Caki2 (cell line): ENCODE measurements around the gene TENM4. TPM values are rescaled to one million over a fixed set of nuclear protein-coding genes. Genes with fewer than 3 reads are reported as not detected.

Experiments
- DNase-seq: peaks from one replicate; pipeline ENCODE4 v3.0.0-alpha.2; 2015; ENCODE audit warnings: low read depth
- in situ Hi-C: cut with HindIII; loops from 2 replicates; pipeline ENCODE4 v1.10.0; 2016; ENCODE audit warnings: low sequenced_read_pairs, low pct_unique_long_range_greater_than_20kb, mixed read lengths
- total RNA-seq: library from RNA; depleted of rRNA; stranded (reverse); fragments of >200 nt; shearing (Covaris generic); gene quantifications from 2 replicates; pipeline ENCODE4 v1.2.3, GENCODE V29; 2014; ENCODE audit warnings: low replicate concordance

Gene TENM4
- total RNA-seq, 1 experiment from 2014 or later: 0.17 TPM

GRCh38 chr11:78786746-78787145 lies 654.1 kb downstream of the TENM4 start:
- in situ Hi-C loops: no loop called here
- DNase-seq: no peak

DNA sequence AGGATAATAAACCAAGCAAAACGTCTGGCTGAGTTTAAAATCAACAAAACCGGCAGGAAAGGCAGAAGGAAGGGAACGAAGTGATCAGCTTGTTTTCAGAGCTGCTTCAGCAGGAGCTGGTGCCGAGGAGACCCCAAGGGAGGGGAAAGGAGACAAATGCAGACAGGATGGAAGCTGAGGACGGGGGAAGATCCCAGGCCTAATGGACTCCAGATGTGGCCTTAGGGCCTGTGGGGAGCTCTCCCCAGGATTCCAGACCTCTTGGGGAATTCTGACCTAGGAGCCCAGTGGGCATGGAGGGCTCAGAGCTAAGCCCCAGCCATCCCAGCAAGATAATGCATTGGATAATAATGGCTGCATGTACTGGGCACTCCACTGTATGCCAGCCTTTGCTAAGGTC lies 654.7 kb downstream of the TENM4 start:
- in situ Hi-C loops: no loop called here
- DNase-seq: no peak

GRCh38 chr11:78784321-78785061 lies 656.3 kb downstream of the TENM4 start:
- DNase-seq: no peak
- in situ Hi-C loops: no loop called here

GRCh38 chr11:78783846-78784245 lies 657.0 kb downstream of the TENM4 start:
- in situ Hi-C loops: no loop called here
- no peak for DNase-seq

DNA sequence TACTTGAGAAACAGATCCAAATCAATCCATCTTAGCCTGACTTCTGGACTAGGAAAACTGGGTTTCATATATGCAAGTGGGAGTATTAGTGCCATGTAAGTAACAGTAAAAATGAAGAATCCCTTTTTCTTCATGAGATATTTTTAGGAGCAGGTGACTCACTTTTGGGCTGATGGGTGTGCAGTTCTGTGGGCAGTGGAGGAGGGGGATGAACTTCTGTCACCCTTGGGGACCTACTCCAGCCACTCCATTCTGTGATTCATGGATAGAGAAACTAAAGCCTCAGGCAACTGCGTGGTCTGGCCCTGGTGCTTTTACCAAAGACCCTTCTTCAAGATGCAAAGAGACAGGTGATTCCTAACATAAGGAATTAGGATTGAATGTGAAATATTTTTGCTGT lies 657.5 kb downstream of the TENM4 start:
- no peak for DNase-seq
- in situ Hi-C loops: no loop called here

- in situ Hi-C loops: no loop called here
Measured at GRCh38 chr11:78782725-78783124, 658.1 kb downstream of the TENM4 start.

GRCh38 chr11:78780889-78781288 lies 659.9 kb downstream of the TENM4 start:
- in situ Hi-C loops: no loop called here

More at GRCh38 chr11:78782725-78783124, 658.1 kb downstream of the TENM4 start:
- no peak for DNase-seq

GRCh38 chr11:78773492-78773891 lies 667.3 kb downstream of the TENM4 start:
- no peak for DNase-seq
- in situ Hi-C loops: no loop called here

More at GRCh38 chr11:78780889-78781288, 659.9 kb downstream of the TENM4 start:
- DNase-seq: no peak

- in situ Hi-C loops: no loop called here
- DNase-seq: no peak
Measured at GRCh38 chr11:78773077-78773476, 667.8 kb downstream of the TENM4 start.

- in situ Hi-C loops: no loop called here
- DNase-seq: no peak
Measured at GRCh38 chr11:78772186-78772585, 668.6 kb downstream of the TENM4 start.

DNA sequence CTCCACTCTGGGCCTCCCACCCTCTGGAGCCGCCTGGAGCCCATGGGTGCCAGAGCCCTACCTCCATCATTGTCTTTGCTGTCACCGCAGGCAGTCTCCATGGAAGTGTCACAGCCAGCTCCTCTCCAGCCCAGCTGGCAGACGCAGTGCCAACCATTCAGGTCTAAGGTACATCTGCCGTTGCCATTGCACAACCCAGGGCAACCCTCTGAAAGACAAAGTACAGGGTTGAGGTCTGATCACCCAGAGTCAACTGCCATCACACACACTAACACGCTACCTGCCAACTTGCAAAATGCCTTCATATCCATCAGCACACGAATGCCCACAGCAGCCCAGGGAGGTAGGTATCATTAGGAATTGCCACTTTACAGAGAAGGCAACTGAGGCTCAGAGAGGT lies 669.9 kb downstream of the TENM4 start:
- in situ Hi-C loops: no loop called here

GRCh38 chr11:78768971-78769370 lies 671.9 kb downstream of the TENM4 start:
- in situ Hi-C loops: no loop called here
- no peak for DNase-seq

More for the DNA sequence above, 669.9 kb downstream of the TENM4 start:
- DNase-seq: no peak

DNA sequence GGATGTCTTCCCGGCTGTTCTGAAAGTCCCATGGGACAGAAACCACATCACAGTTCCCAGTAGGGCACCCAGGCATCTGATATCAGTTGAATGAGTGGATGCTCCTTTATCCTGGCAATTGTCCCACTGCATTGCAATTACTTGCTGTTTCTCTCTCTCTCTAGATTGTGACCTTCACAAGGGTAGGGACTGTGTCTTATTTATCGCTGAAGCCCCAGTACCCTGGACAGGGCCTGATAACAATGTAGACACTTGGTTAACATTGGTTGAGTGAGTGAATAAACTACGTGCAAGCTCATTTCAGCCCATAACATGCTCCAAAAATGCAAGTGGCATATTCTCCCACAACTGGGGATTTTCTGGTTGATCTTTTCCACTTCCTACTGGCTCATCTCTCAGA lies 672.5 kb downstream of the TENM4 start:
- no peak for DNase-seq
- in situ Hi-C loops: no loop called here

DNA sequence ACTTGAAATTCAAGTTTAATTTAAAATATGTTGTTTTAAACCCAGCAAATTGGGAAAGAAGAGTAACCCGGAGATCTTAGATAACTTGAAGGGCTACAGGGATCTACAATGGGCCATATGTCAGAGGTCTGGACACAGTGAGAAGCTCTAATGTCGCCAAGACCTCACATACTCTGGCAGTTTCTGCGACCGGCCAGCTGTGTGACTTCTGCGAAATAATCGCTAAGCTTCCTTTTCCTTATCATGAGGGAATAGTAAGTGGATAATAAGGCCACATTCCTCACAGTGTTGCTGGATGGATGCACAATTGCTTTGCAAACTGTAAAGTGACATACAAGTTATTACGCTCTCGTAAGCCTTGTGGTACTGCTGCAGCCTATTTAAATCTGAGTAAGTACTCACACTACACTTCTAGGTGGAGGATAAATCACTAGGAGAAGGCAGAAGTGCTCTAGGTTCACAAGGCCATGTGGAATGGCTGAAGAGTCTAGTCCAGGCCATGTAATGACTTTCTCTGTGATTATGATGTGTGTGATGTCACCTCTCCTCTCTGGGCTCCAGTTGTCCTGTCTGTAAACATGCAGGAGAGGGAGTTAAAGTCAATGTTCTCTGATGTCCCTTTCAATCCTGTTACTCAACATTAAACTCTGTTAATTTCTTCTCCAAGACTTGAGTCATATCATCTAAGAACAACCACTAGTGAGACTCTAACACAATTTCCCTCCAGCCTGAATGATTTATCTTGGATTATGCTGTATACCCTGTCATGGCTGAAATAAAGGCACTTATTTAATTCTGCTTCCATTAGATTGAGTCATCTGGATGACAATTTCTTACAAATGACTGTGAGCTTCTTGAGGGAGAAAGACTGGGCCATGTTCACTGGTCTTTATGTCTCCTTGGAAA lies 673.5 kb downstream of the TENM4 start:
- no peak for DNase-seq
- in situ Hi-C loops: no loop called here

DNA sequence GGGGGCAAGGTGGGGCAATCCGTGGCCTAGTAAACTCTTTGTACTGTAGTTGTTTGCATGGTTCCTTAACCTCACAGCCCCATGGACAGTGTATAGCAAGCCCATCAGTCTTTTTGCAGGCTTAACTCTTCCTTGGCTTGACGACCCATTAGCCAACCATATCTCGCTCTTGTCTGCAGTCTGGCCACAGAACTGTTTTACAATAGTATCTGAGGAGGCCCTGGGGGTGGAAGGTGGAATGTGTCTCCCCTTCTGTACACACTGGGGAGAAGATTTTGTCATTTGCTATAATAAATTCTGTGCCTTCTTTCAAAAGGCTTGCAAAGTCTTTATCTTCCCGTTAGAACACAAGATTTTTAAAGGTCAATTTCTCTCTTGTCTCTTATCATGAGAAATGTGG lies 675.9 kb downstream of the TENM4 start:
- in situ Hi-C loops: no loop called here

GRCh38 chr11:78763664-78764063 lies 677.2 kb downstream of the TENM4 start:
- in situ Hi-C loops: no loop called here
- no peak for DNase-seq

More for the DNA sequence above, 675.9 kb downstream of the TENM4 start:
- no peak for DNase-seq

DNA sequence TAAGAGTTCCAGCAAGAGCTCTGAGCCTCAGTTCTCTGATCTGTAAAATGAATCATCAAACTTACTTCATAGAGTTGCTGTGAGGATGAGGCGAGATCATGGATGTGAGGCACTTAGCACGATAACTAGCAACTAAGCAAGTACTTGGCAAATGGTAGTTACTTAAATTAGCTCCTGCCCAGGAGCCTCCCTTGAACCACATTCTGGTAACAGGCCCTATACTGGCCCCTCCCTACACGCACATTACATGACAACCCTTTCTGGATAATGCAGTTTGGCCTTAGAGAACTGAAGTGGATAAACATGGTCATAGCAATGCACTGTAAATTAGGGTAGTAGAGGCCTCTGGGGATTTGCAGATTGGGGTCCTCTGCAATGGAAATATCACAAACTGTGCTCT lies 678.7 kb downstream of the TENM4 start:
- in situ Hi-C loops: no loop called here
- no peak for DNase-seq

GRCh38 chr11:78759071-78759470 lies 681.8 kb downstream of the TENM4 start:
- in situ Hi-C loops: no loop called here
- no peak for DNase-seq

DNA sequence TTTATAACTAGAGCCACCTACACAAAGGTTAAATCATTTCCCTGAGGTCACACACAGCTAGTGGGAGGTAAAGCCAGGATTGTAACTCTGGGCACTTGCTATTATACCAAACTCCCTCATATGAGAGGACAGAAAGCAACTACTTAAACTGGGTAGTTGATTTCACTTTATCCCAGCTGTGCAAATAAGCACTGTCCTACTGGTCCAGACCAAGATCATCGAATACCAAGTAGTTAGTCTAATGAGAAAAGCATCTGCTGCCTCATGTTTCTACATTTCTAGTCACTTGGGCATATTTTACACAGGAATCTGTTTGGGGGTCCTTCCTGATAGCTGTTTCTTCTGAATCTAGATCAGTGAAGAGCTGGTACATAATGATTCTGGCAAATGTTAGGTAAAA lies 687.5 kb downstream of the TENM4 start:
- in situ Hi-C loops: no loop called here
- no peak for DNase-seq
